DLD1 (cell line): ENCODE measurements around the gene ASTN2.

Source experiments
- in situ Hi-C: cut with HindIII; loops from 2 replicates; pipeline ENCODE4 v1.10.0; 2017; ENCODE audit warnings: low sequenced_read_pairs

The ASTN2 gene

GRCh38 chr9:116555556-116556155 is 859.2 kb downstream of the ASTN2 start:
- in situ Hi-C loops = no loop called here

- in situ Hi-C loops = no loop called here
Measured at GRCh38 chr9:116555119-116555518, 859.7 kb downstream of the ASTN2 start.

- in situ Hi-C loops = no loop called here
Measured at GRCh38 chr9:116550696-116551436, 864.0 kb downstream of the ASTN2 start.

GRCh38 chr9:116549786-116550660 is 864.8 kb downstream of the ASTN2 start:
- in situ Hi-C loops = no loop called here

GRCh38 chr9:116549061-116549664 is 865.7 kb downstream of the ASTN2 start:
- in situ Hi-C loops = no loop called here

GRCh38 chr9:116547729-116548426 is 867.0 kb downstream of the ASTN2 start:
- in situ Hi-C loops = no loop called here

GRCh38 chr9:116546711-116547581 is 867.9 kb downstream of the ASTN2 start:
- in situ Hi-C loops = no loop called here

- in situ Hi-C loops = no loop called here
Measured at GRCh38 chr9:116544896-116545295, 870.0 kb downstream of the ASTN2 start.

- in situ Hi-C loops = no loop called here
Measured at GRCh38 chr9:116543731-116544400, 871.0 kb downstream of the ASTN2 start.

GRCh38 chr9:116541402-116541801 is 873.5 kb downstream of the ASTN2 start:
- in situ Hi-C loops = no loop called here

GRCh38 chr9:116539549-116539948 is 875.3 kb downstream of the ASTN2 start:
- in situ Hi-C loops = no loop called here

GRCh38 chr9:116525611-116526010 is 889.2 kb downstream of the ASTN2 start:
- in situ Hi-C loops = no loop called here

- in situ Hi-C loops = no loop called here
Measured at GRCh38 chr9:116524778-116525470, 889.9 kb downstream of the ASTN2 start.

GRCh38 chr9:116520218-116520617 is 894.6 kb downstream of the ASTN2 start:
- in situ Hi-C loops = no loop called here

- in situ Hi-C loops = no loop called here
Measured at GRCh38 chr9:116516456-116516855, 898.4 kb downstream of the ASTN2 start.

- in situ Hi-C loops = no loop called here
Measured at GRCh38 chr9:116515541-116515940, 899.3 kb downstream of the ASTN2 start.

- in situ Hi-C loops = no loop called here
Measured at GRCh38 chr9:116506685-116507084, 908.2 kb downstream of the ASTN2 start.

- in situ Hi-C loops = no loop called here
Measured at GRCh38 chr9:116504893-116505480, 909.9 kb downstream of the ASTN2 start.
